ENCODE measurements around the gene IP6K3.

The IP6K3 gene

GRCh38 chr6:33720998-33721397, 25.7 kb downstream of the IP6K3 start:
- no peak for FAIRE-seq

GRCh38 chr6:33719326-33719987, 27.2 kb downstream of the IP6K3 start:
- FAIRE-seq, result no peak

- FAIRE-seq, result no peak
Observed at GRCh38 chr6:33718713-33719112, 28.0 kb downstream of the IP6K3 start.

GRCh38 chr6:33717934-33718455, 28.7 kb downstream of the IP6K3 start:
- no peak for FAIRE-seq

GRCh38 chr6:33716890-33717632, 29.6 kb downstream of the IP6K3 start:
- no peak for FAIRE-seq

GRCh38 chr6:33716379-33716778, 30.3 kb downstream of the IP6K3 start:
- no peak for FAIRE-seq

GRCh38 chr6:33714385-33715040, 32.2 kb downstream of the IP6K3 start:
- no peak for FAIRE-seq

- FAIRE-seq, result no peak
Observed at GRCh38 chr6:33713786-33714185, 32.9 kb downstream of the IP6K3 start.

- no peak for FAIRE-seq
Observed at GRCh38 chr6:33712914-33713313, 33.8 kb downstream of the IP6K3 start.

GRCh38 chr6:33711140-33712129, 35.3 kb downstream of the IP6K3 start, which contains the start of gene UQCC2:
TSS of gene UQCC2 (minus strand) at chr6:33711700. CDS start at chr6:33711686, 14 bp downstream.
- peak; percentile 85 for FAIRE-seq

GRCh38 chr6:33710296-33711121, 36.2 kb downstream of the IP6K3 start:
- FAIRE-seq, result no peak

- no peak for FAIRE-seq
Observed at GRCh38 chr6:33709605-33710295, 37.0 kb downstream of the IP6K3 start.

- FAIRE-seq, result no peak
Observed at GRCh38 chr6:33708516-33709204, 38.0 kb downstream of the IP6K3 start.

- no peak for FAIRE-seq
Observed at GRCh38 chr6:33707771-33708170, 38.9 kb downstream of the IP6K3 start.

GRCh38 chr6:33705955-33706725, 40.6 kb downstream of the IP6K3 start:
- no peak for FAIRE-seq

- no peak for FAIRE-seq
Observed at GRCh38 chr6:33705268-33705885, 41.3 kb downstream of the IP6K3 start.

- FAIRE-seq, result no peak
Observed at GRCh38 chr6:33704215-33705066, 42.3 kb downstream of the IP6K3 start.

All from A204.1 (cell line).